Measurements from ENCODE around the gene CADPS2. TPM values are rescaled to one million over a fixed set of nuclear protein-coding genes. Genes with fewer than 3 reads are reported as not detected.

The CADPS2 gene
- total and polyA plus RNA-seq, 4 donors = 5.6 to 41.1 (median 11.0) TPM

- TF ChIP-seq GABPA (IDR thresholded peaks at IDR 0.05 in 1 of 2, conservative IDR thresholded peaks at IDR 0.05 in 1 of 2) (no peak), EGR1 (IDR thresholded peaks at IDR 0.05; ENCODE audit: low read depth in 2 of 2) (no peak), JUND (IDR thresholded peaks at IDR 0.05) (no peak), FOXA2 (IDR thresholded peaks at IDR 0.05) (no peak), HNF4G (IDR thresholded peaks at IDR 0.05) (no peak), TAF1 (conservative IDR thresholded peaks at IDR 0.05) (no peak), RXRA (IDR thresholded peaks at IDR 0.05) (no peak), SP1 (IDR thresholded peaks at IDR 0.05) (no peak)
- Histone ChIP-seq H3K4me1 (ENCODE audit: control insufficient read depth in 4 of 4, insufficient read depth in 4 of 4, low read length in 3 of 4) (peaks cover 0 to 3% (median 0%) of the 10 kb centered on the region in 4 donors), H3K9me3 (ENCODE audit: control insufficient read depth in 4 of 4, low read length in 3 of 4) (no peaks in the 10 kb centered on the region), H3K27ac (ENCODE audit: low read depth in 1 of 2, low read length in 2 of 2) (no peak overlapping the region), H3K27me3 (ENCODE audit: control insufficient read depth in 4 of 4, insufficient read depth in 4 of 4, low read length in 3 of 4) (no peaks in the 10 kb centered on the region), H3K4me3 (ENCODE audit: low read depth in 1 of 3, low read length in 3 of 3) (no peak overlapping the region), H3K9ac (ENCODE audit: low read depth in 1 of 2, low read length in 2 of 2) (no peak overlapping the region), H3K36me3 (ENCODE audit: control insufficient read depth in 4 of 4, insufficient read depth in 3 of 4, low read depth in 1 of 4, low read length in 3 of 4) (peaks cover 0 to 1% (median 0%) of the 10 kb centered on the region in 4 donors)
- DNase-seq (ENCODE audit: low spot score) = no peak
- 94% methylated on average over 7 of the region's 7 CpGs for WGBS
These were observed 542.5 kb downstream of the CADPS2 start for GRCh38 chr7:122343601-122344302.

GRCh38 chr7:122340427-122340826 is 545.8 kb downstream of the CADPS2 start:
- TF ChIP-seq MAX (IDR thresholded peaks at IDR 0.05) (no peak), NR2F2 (IDR thresholded peaks at IDR 0.05) (no peak), YY1 (IDR thresholded peaks at IDR 0.05) (no peak), TAF1 (conservative IDR thresholded peaks at IDR 0.05) (no peak), ZBTB33 (IDR thresholded peaks at IDR 0.05) (no peak), RAD21 (IDR thresholded peaks at IDR 0.05) (no peak), FOXA2 (IDR thresholded peaks at IDR 0.05) (no peak), HNF4A (conservative IDR thresholded peaks at IDR 0.05) (no peak), RXRA (IDR thresholded peaks at IDR 0.05) (no peak), JUND (IDR thresholded peaks at IDR 0.05) (no peak), HNF4G (IDR thresholded peaks at IDR 0.05) (no peak)
- no peaks in the 10 kb centered on the region for H3K9me3 ChIP-seq (ENCODE audit: control insufficient read depth in 4 of 4, low read length in 3 of 4)
- no peak for DNase-seq (ENCODE audit: low spot score)
- no peak overlapping the region for H3K4me3 ChIP-seq (ENCODE audit: low read depth in 1 of 3, low read length in 3 of 3)
- no peaks in the 10 kb centered on the region for H3K27me3 ChIP-seq (ENCODE audit: control insufficient read depth in 4 of 4, insufficient read depth in 4 of 4, low read length in 3 of 4)
- H3K27ac ChIP-seq (ENCODE audit: low read depth in 1 of 2, low read length in 2 of 2) = no peak overlapping the region
- H3K36me3 ChIP-seq (ENCODE audit: control insufficient read depth in 4 of 4, insufficient read depth in 3 of 4, low read depth in 1 of 4, low read length in 3 of 4) = peaks cover 0 to 1% (median 0%) of the 10 kb centered on the region in 4 donors
- H3K4me1 ChIP-seq (ENCODE audit: control insufficient read depth in 4 of 4, insufficient read depth in 4 of 4, low read length in 3 of 4) = peaks cover 0 to 3% (median 0%) of the 10 kb centered on the region in 4 donors
- 98% methylated on average over 1 of the region's 1 CpG for WGBS
- no peak overlapping the region for H3K9ac ChIP-seq (ENCODE audit: low read depth in 1 of 2, low read length in 2 of 2)

- DNase-seq (ENCODE audit: low spot score) = no peak
- Histone ChIP-seq H3K36me3 (ENCODE audit: control insufficient read depth in 4 of 4, insufficient read depth in 3 of 4, low read depth in 1 of 4, low read length in 3 of 4) (no peaks in the 10 kb centered on the region), H3K9me3 (ENCODE audit: control insufficient read depth in 4 of 4, low read length in 3 of 4) (no peaks in the 10 kb centered on the region), H3K27ac (ENCODE audit: low read depth in 1 of 2, low read length in 2 of 2) (no peak overlapping the region), H3K9ac (ENCODE audit: low read depth in 1 of 2, low read length in 2 of 2) (no peak overlapping the region), H3K4me3 (ENCODE audit: low read depth in 1 of 3, low read length in 3 of 3) (no peak overlapping the region), H3K4me1 (ENCODE audit: control insufficient read depth in 4 of 4, insufficient read depth in 4 of 4, low read length in 3 of 4) (peaks cover 0 to 3% (median 0%) of the 10 kb centered on the region in 4 donors), H3K27me3 (ENCODE audit: control insufficient read depth in 4 of 4, insufficient read depth in 4 of 4, low read length in 3 of 4) (no peaks in the 10 kb centered on the region)
- 76% methylated on average over 6 of the region's 6 CpGs for WGBS
- peak in 1 of 2 donors; percentile 8 for TF ChIP-seq HNF4A (conservative IDR thresholded peaks at IDR 0.05)
- no peak for TF ChIP-seq RXRA (IDR thresholded peaks at IDR 0.05)
- no peak for TF ChIP-seq ZBTB33 (IDR thresholded peaks at IDR 0.05)
- no peak for TF ChIP-seq CTCF (IDR thresholded peaks at IDR 0.05; ENCODE audit: low read depth, low read length, missing input control)
- no peak for TF ChIP-seq ATF3 (IDR thresholded peaks at IDR 0.05)
- no peak for TF ChIP-seq TAF1 (conservative IDR thresholded peaks at IDR 0.05)
- TF ChIP-seq HNF4G (IDR thresholded peaks at IDR 0.05) = no peak
- TF ChIP-seq SP1 (IDR thresholded peaks at IDR 0.05) = no peak
- no peak for TF ChIP-seq FOXA1 (IDR thresholded peaks at IDR 0.05)
- no peak for TF ChIP-seq JUND (IDR thresholded peaks at IDR 0.05)
- no peak for TF ChIP-seq NR2F2 (IDR thresholded peaks at IDR 0.05)
- no peak for TF ChIP-seq RAD21 (IDR thresholded peaks at IDR 0.05)
These were observed 546.9 kb downstream of the CADPS2 start for GRCh38 chr7:122339145-122339904.

Measured in liver (tissue), 9 donors.